Coronary artery (tissue), 2 donors: Measurements from ENCODE around the gene CSKMT.

Source experiments
- DNase-seq: peaks from one replicate; pipeline ENCODE4 v3.0.0-alpha.2; 2017; ENCODE audit warnings: low spot score
- H3K27ac ChIP-seq, 2 donors: fragments of 200-600 bp; sonication (generic); one replicate each; pipeline ENCODE4 v1.5.1; 2016 to 2019
- H3K4me3 ChIP-seq: fragments of 200-600 bp; sonication (generic); 2 replicates; pipeline ENCODE4 v1.5.1; 2016; ENCODE audit warnings: mild to moderate bottlenecking, moderate library complexity
- CTCF ChIP-seq: fragments of 200-600 bp; sonication (generic); IDR thresholded peaks from one replicate; pipeline ENCODE4 v1.5.1; 2019; ENCODE audit warnings: antibody characterized with exemption

CSKMT gene

DNA sequence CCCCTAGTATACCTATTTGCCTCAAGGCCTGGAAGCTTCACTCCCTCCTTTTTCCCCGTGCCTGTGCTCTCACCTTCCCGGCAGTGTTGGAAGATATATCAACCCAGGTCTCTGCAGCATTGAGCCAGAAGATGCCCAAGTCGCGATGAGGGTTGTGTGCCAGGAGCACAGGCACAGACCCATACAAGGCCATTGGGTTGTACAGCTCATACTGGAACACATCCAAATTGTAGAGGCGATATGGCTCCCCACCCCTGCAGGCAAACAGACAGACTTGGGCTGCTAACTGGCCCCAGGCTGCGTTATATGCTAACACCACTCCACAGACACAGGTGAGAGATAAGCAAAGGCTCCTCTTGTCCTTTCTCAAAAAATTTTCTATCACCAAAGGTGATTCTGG is 32.6 kb upstream of the CSKMT start:
- H3K4me3 ChIP-seq = no peak overlapping the region
- DNase-seq = no peak
- no peak for TF ChIP-seq CTCF

GRCh38 chr11:62644220-62644619 is 20.9 kb upstream of the CSKMT start:
- DNase-seq = no peak
- H3K4me3 ChIP-seq = no peak overlapping the region
- no peak for TF ChIP-seq CTCF
- no peak overlapping the region for H3K27ac ChIP-seq

More for the DNA sequence above, 32.6 kb upstream of the CSKMT start:
- H3K27ac ChIP-seq = no peak overlapping the region

DNA sequence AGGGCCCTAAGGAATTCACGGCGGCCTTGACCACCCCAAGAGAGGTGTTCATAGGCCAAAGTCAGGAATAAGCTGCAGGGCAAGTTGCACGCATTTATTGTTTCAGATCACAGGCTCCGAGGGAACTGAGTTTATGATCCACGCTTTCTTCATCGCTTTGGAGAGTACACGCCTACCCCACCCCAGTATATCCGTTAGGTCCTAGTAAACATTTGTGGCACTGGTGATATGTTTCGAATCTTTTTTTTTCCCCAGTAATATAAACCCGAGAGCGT is 19.5 kb upstream of the CSKMT start:
- DNase-seq = no peak

DNA sequence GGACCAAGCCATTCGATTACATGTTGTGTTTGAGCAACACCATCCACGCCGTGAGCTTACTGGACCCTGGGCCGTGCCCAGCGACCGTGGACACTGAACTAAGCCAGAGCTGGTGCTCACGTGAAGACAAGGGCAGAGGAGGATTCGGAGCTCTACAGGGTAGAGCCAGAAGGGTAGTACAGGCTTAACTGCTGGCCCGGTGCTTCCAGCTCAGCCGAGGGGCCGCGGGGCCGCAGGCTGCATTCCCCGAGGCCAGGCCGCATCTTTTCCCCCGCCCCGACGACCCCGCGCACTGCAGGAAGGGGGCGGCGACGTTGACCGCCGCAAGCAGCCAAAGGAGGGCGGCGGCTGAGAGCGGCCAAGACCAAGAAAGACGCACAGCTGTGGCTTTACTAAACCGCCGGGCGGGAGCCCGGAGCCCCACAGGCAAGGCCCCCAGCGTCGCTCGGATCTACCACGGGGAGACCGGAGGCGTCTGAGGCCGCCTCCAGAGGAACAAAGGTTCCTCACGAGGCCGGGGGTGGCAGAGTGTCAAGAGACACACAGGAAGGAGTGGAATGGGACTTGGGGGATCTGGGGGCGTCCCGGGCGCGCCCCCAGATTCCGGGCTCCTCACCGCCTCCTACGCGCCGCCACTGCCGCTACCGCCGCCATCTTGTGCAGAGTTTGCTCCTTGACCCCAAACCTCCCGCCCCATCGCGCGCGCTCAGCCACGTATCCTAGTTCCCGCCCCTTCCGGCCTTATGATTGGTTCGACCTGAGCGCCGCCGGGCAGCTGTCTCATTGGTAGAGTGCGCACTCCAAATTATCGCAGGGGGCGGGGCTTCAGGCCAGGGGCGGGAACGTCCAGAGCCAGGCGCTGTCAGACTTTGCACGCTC is 18.9 kb upstream of the CSKMT start, which contains the start of gene GANAB:
Gene GANAB (minus strand): TSS at position 668 of the 879 bp plus-strand sequence. CDS start 14 bp downstream, at position 654.
- H3K27ac ChIP-seq = peak within 1 kb of the TSS; percentile 80 to 90
- DNase-seq = peak; percentile 99
- peak within 1 kb of the TSS; percentile 80 for H3K4me3 ChIP-seq
- no peak for TF ChIP-seq CTCF

More for the DNA sequence above, 19.5 kb upstream of the CSKMT start:
- Histone ChIP-seq H3K4me3 (peak overlapping the region; percentile 80), H3K27ac (peak overlapping the region; percentile 80 to 90)
- no peak for TF ChIP-seq CTCF

GRCh38 chr11:62646825-62647608 is 18.1 kb upstream of the CSKMT start:
- peak overlapping the region in 1 of 2 donors; percentile 53 for H3K27ac ChIP-seq
- DNase-seq = no peak
- no peak for TF ChIP-seq CTCF
- H3K4me3 ChIP-seq = peak overlapping the region; percentile 47

GRCh38 chr11:62647609-62648005 is 17.5 kb upstream of the CSKMT start:
- Histone ChIP-seq H3K27ac (no peak overlapping the region), H3K4me3 (no peak overlapping the region)
- no peak for DNase-seq
- TF ChIP-seq CTCF = no peak
